ENCODE measurements around the gene LPCAT1. TPM values are rescaled to one million over a fixed set of nuclear protein-coding genes. Genes with fewer than 3 reads are reported as not detected.

Gene LPCAT1
- total and polyA plus RNA-seq, 2 of the 13 experiments (the other 11 are each of a cell fraction or from before 2014, with no cell fraction given): 29.8 to 90.6 TPM

- peaks cover 12 to 26% of the 10 kb centered on the region in 2 experiments; a peak in 4 of 5 replicates for H3K36me3 ChIP-seq (replicated peaks in 1 of 2; ENCODE audit: control insufficient read depth in 1 of 2, insufficient read depth in 2 of 2, low read length in 2 of 2)
- H3K4me3 ChIP-seq (replicated peaks in 1 of 3; ENCODE audit: insufficient read depth in 1 of 3, low read depth in 2 of 3, low read length in 3 of 3): no peak overlapping the region
- no peak overlapping the region for H3K9ac ChIP-seq (ENCODE audit: insufficient read depth, low read depth, low read length)
- no peaks in the 10 kb centered on the region for H3K79me2 ChIP-seq (ENCODE audit: insufficient read depth, low read length)
- H3K4me2 ChIP-seq (ENCODE audit: low read depth, low read length): no peak overlapping the region
- peaks cover 5% of the 10 kb centered on the region for H3K4me1 ChIP-seq (ENCODE audit: insufficient read depth, low read length)
- no peak overlapping the region for H3K27ac ChIP-seq (ENCODE audit: extremely low read length, insufficient read depth, low read length)
- WGBS (ENCODE audit: low lambda C conversion rate): 98% methylated on average over 22 of the region's 22 CpGs
- DNase-seq (ENCODE audit: low spot score) (no peak), FAIRE-seq (no peak), ATAC-seq (no peak)
- no TSS peak for BruUV-seq (replicated peaks)
- H2AFZ ChIP-seq (ENCODE audit: low read length): no peak overlapping the region
- in situ Hi-C loops (cut with HindIII; ENCODE audit: extremely low pct_ligation_motif_present, low pct_unique_long_range_greater_than_20kb) (no loop called here), intact Hi-C loops (cut with micrococcal nuclease; ENCODE audit: unreplicated experiment) (no loop called here)
- ChIA-PET CTCF (ENCODE audit: low intra/inter-chr PET ratio, low total read pairs) (no interaction called here), POLR2A (no interaction called here)
- peak; percentile 58 for TF ChIP-seq MNT (IDR thresholded peaks at IDR 0.05)
- no peak for TF ChIP-seq THRA (CRISPR knock-in tag; IDR thresholded peaks at IDR 0.05; ENCODE audit: borderline replicate concordance)
- TF ChIP-seq STAT5B (CRISPR knock-in tag; IDR thresholded peaks at IDR 0.05): no peak
- no peaks in the 10 kb centered on the region for H3K9me3 ChIP-seq (ENCODE audit: low read length)
- H3K27me3 ChIP-seq (ENCODE audit: control insufficient read depth in 1 of 2, insufficient read depth in 2 of 2, low read length in 2 of 2): no peaks in the 10 kb centered on the region
- H4K20me1 ChIP-seq (ENCODE audit: insufficient read depth, low read length): peaks cover 7% of the 10 kb centered on the region; the same call in 1 of the 2 replicates
These were observed 58.6 kb downstream of the LPCAT1 start for GRCh38 chr5:1465117-1465516.

DNA sequence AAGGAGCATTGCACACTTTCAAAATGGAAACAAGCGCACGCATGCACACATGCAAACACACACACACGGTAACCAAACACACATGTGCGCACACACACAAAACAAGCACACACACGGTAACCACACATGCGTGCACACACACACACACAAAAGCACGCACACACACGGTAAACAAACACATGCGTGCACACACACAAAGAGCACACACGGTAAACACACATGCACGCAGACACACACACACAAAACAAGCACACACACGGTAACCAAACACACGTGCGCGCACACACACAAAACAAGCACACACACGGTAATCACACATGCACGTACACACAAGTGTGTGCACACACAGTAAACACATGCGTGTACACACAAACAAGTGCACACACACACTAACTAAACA is 59.2 kb downstream of the LPCAT1 start:
- no TSS peak for BruUV-seq (replicated peaks)
- Histone ChIP-seq H3K9me3 (ENCODE audit: low read length) (no peaks in the 10 kb centered on the region), H3K4me2 (ENCODE audit: low read depth, low read length) (no peak overlapping the region), H3K27me3 (ENCODE audit: control insufficient read depth in 1 of 2, insufficient read depth in 2 of 2, low read length in 2 of 2) (no peaks in the 10 kb centered on the region), H3K4me3 (replicated peaks in 1 of 3; ENCODE audit: insufficient read depth in 1 of 3, low read depth in 2 of 3, low read length in 3 of 3) (no peak overlapping the region), H3K4me1 (ENCODE audit: insufficient read depth, low read length) (no peaks in the 10 kb centered on the region), H3K36me3 (replicated peaks in 1 of 2; ENCODE audit: control insufficient read depth in 1 of 2, insufficient read depth in 2 of 2, low read length in 2 of 2) (peaks cover 9 to 22% of the 10 kb centered on the region in 2 experiments; a peak in 4 of 5 replicates), H4K20me1 (ENCODE audit: insufficient read depth, low read length) (peaks cover 7% of the 10 kb centered on the region; the same call in 1 of the 2 replicates), H3K27ac (ENCODE audit: extremely low read length, insufficient read depth, low read length) (no peak overlapping the region), H3K9ac (ENCODE audit: insufficient read depth, low read depth, low read length) (no peak overlapping the region), H3K79me2 (ENCODE audit: insufficient read depth, low read length) (no peaks in the 10 kb centered on the region), H2AFZ (ENCODE audit: low read length) (no peak overlapping the region)
- intact Hi-C loops (cut with micrococcal nuclease; ENCODE audit: unreplicated experiment): no loop called here
- CTCF ChIA-PET (ENCODE audit: low intra/inter-chr PET ratio, low total read pairs): no interaction called here
- FAIRE-seq: no peak
- in situ Hi-C loops (cut with HindIII; ENCODE audit: extremely low pct_ligation_motif_present, low pct_unique_long_range_greater_than_20kb): no loop called here
- ATAC-seq: no peak
- 91% methylated on average over 18 of the region's 18 CpGs for WGBS (ENCODE audit: low lambda C conversion rate)
- no peak for DNase-seq (ENCODE audit: low spot score)
- POLR2A ChIA-PET: no interaction called here
- no peak for TF ChIP-seq ZNF329 (CRISPR knock-in tag; IDR thresholded peaks at IDR 0.05; ENCODE audit: low read depth)
- TF ChIP-seq ZNF720 (CRISPR knock-in tag; IDR thresholded peaks at IDR 0.05): no peak
- TF ChIP-seq ZFP91 (CRISPR knock-in tag; IDR thresholded peaks at IDR 0.05; ENCODE audit: borderline replicate concordance): no peak
- no peak for TF ChIP-seq ZBTB25 (CRISPR knock-in tag; IDR thresholded peaks at IDR 0.05)
- TF ChIP-seq FOXC1 (CRISPR knock-in tag; IDR thresholded peaks at IDR 0.05; ENCODE audit: borderline replicate concordance): no peak
- TF ChIP-seq, protein P1, sequence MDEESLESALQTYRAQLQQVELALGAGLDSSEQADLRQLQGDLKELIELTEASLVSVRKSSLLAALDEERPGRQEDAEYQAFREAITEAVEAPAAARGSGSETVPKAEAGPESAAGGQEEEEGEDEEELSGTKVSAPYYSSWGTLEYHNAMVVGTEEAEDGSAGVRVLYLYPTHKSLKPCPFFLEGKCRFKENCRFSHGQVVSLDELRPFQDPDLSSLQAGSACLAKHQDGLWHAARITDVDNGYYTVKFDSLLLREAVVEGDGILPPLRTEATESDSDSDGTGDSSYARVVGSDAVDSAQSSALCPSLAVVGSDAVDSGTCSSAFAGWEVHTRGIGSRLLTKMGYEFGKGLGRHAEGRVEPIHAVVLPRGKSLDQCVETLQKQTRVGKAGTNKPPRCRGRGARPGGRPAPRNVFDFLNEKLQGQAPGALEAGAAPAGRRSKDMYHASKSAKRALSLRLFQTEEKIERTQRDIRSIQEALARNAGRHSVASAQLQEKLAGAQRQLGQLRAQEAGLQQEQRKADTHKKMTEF (CRISPR knock-in tag; IDR thresholded peaks at IDR 0.05): no peak

Measured in HepG2 (cell line).